Nephron progenitor cell (in vitro differentiated cells): ENCODE results near the gene TPP1.
A peak's percentile ranks its signal among the peaks of the same experiment; 100 is the strongest.

ENCODE experiments used
- DNase-seq: peaks from one replicate; pipeline ENCODE4 v3.0.0; 2021
- H3K27ac Mint-ChIP-seq: 2 replicates; pipeline ENCODE4 v1.8.0; 2021; ENCODE audit warnings: mild to moderate bottlenecking, moderate library complexity, mixed read lengths
- H3K27me3 Mint-ChIP-seq: 2 replicates; pipeline ENCODE4 v1.8.0; 2021; ENCODE audit warnings: mild to moderate bottlenecking, low read depth, mixed read lengths; ENCODE audit not compliant: poor library complexity
- H3K36me3 Mint-ChIP-seq: 2 replicates; pipeline ENCODE4 v1.8.0; 2021; ENCODE audit warnings: low read depth, mixed read lengths
- H3K4me1 Mint-ChIP-seq: 2 replicates; pipeline ENCODE4 v1.8.0; 2021; ENCODE audit warnings: mixed read lengths
- H3K4me3 Mint-ChIP-seq: 2 replicates; pipeline ENCODE4 v1.8.0; 2021; ENCODE audit warnings: mild to moderate bottlenecking, moderate library complexity, mixed read lengths
- H3K9me3 Mint-ChIP-seq: 2 replicates; pipeline ENCODE4 v1.8.0; 2021; ENCODE audit warnings: mild to moderate bottlenecking, moderate library complexity, mixed read lengths
- TF ChIP-seq, protein P1 (sequence below): fragments of 200-600 bp; sonication (generic); IDR thresholded peaks from 2 replicates; pipeline ENCODE4 v1.5.0; 2021; ENCODE audit warnings: antibody characterized with exemption

TPP1 gene

DNA sequence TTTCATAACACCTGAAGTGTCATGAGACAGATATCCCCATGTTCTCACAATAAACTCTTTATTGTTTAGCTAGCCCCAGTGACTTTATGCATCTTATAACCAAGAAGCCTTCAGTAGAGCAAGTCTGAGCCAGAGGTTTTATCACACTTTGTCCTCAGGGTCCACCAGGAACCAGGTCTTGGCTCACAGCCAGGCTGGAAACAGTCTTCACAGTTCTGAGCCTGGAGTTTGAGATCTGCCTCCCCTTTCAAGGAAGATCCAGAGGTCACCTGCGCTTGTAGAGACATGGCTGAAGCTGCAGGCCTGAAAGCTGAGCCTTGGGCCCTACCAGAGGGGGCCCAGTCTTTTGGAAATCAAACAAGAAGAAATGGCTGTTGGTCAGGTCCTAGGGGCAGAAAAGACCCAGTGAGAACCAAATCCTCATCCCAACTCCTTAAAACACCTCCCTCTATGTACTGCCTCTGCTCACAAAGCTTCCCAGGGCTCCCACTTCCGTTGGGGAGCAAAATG lies 19.3 kb downstream of the TPP1 start:
- Mint-ChIP-seq H3K36me3 (peaks cover 35% of the 10 kb centered on the region), H3K4me3 (no peak overlapping the region), H3K27ac (no peak overlapping the region), H3K9me3 (no peaks in the 10 kb centered on the region), H3K27me3 (peaks cover 2% of the 10 kb centered on the region), H3K4me1 (peaks cover 12% of the 10 kb centered on the region)
- TF ChIP-seq, protein P1, sequence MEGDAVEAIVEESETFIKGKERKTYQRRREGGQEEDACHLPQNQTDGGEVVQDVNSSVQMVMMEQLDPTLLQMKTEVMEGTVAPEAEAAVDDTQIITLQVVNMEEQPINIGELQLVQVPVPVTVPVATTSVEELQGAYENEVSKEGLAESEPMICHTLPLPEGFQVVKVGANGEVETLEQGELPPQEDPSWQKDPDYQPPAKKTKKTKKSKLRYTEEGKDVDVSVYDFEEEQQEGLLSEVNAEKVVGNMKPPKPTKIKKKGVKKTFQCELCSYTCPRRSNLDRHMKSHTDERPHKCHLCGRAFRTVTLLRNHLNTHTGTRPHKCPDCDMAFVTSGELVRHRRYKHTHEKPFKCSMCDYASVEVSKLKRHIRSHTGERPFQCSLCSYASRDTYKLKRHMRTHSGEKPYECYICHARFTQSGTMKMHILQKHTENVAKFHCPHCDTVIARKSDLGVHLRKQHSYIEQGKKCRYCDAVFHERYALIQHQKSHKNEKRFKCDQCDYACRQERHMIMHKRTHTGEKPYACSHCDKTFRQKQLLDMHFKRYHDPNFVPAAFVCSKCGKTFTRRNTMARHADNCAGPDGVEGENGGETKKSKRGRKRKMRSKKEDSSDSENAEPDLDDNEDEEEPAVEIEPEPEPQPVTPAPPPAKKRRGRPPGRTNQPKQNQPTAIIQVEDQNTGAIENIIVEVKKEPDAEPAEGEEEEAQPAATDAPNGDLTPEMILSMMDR, result no peak
- no peak for DNase-seq

DNA sequence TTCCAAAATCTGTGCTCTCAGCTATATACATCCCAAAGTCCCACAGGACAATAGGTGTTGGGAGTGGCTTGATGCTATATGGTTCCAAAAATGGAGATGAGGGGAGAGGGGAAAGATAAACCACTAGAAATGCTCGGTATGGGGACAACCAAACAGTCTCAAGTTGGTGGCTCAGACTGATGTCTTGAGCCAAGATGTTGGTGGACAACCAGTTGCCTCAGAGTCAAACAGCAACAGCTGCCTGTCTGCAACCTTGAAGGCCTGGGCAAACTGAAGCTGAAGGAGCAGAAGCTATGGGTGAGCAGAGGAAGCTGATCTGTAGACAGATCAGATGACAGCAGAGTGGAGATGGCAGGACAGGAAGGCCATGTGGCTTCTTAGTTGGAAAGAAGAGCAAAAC lies 19.8 kb downstream of the TPP1 start:
- no peak overlapping the region for H3K4me3 Mint-ChIP-seq
- no peaks in the 10 kb centered on the region for H3K9me3 Mint-ChIP-seq
- TF ChIP-seq, protein P1, result no peak
- DNase-seq, result no peak
- H3K4me1 Mint-ChIP-seq, result peaks cover 12% of the 10 kb centered on the region
- no peak overlapping the region for H3K27ac Mint-ChIP-seq
- peaks cover 36% of the 10 kb centered on the region for H3K36me3 Mint-ChIP-seq
- H3K27me3 Mint-ChIP-seq, result peaks cover 5% of the 10 kb centered on the region

DNA sequence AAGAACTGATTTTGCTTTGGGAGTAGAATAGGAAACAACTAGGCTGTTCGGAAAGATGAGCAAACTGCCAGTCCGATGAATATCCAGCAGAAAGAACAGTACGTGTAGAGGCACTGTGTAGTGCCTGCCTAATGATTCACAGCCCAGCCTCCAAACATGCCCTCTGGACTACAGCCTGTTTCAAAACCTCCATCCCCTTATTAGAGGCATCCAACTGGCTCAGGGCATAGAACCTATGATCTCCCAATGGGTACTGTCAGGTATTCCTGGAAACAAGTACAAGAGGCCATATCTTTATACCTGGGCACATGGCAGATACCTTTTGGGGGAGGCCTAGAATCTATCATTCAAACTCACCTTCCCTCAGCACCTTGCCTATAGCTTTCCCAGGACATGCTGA lies 20.7 kb downstream of the TPP1 start:
- no peak for DNase-seq
- H3K9me3 Mint-ChIP-seq, result no peaks in the 10 kb centered on the region
- no peak overlapping the region for H3K4me3 Mint-ChIP-seq
- peaks cover 12% of the 10 kb centered on the region for H3K4me1 Mint-ChIP-seq
- TF ChIP-seq, protein P1, result no peak
- peaks cover 41% of the 10 kb centered on the region for H3K36me3 Mint-ChIP-seq
- H3K27me3 Mint-ChIP-seq, result peaks cover 6% of the 10 kb centered on the region
- H3K27ac Mint-ChIP-seq, result no peak overlapping the region

DNA sequence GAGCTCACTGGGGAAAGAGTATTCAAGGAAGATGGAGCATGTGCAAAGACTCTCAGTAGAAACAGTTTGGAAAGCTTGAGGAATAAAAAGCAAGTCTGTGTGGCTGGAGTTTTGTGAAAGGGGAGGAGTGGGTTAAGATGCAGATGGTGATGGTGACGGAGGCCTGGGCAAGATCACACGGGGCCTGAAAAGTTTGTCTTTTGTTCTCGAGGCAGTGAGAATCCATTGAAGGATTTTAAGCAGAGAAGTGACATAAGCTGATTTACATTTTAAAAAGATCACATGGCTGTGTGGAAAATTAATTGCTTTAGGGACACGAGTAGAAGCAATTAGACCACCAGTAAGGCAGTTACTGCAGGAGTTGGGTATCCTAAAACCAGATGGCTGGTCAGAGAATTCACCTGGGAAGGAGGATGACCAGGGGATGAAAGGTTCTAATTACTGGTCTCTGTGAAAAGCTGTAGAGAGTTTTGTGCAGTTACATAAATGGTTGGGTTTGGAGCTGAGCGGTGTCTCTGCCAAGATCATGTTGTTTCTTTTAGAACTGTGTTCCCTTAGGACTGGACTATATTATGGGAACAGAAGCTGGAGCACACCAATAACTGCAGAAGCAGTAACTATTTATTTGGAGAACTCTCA lies 22.9 kb downstream of the TPP1 start:
- Mint-ChIP-seq H3K27me3 (peaks cover 3% of the 10 kb centered on the region), H3K9me3 (no peaks in the 10 kb centered on the region), H3K27ac (peak overlapping the region; percentile 9), H3K36me3 (peaks cover 46% of the 10 kb centered on the region), H3K4me3 (no peak overlapping the region), H3K4me1 (peaks cover 12% of the 10 kb centered on the region)
- TF ChIP-seq, protein P1, result no peak
- no peak for DNase-seq

DNA sequence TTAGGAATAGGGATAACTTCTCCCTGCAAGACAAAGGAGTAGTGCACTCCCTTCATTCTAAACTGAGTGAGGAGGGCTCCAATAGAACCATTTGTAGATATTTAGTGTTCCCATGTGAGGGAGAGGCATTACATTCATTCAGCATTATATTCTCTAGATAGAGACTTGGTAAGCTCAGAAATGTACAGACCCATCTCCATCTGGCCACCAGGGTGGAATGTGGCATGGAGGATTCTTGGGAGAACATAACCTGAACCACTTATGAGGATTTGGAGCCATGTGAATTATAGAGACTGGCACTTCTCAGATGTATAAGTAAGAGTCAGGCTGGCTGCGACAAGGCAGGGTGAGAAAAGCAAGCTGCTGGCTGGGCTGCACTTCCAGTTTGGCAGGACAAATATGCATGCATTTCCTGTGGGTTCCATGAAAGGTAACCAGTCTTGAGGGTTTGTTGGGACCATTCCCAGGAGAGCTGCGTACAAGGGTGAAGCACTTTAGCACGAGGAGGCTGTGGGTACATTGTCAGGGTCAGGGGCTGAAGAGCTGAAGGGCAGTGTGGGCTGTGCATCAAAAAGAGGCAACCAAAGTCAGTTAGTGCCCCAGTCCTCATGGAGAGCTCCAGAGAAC lies 25.0 kb downstream of the TPP1 start:
- Mint-ChIP-seq H3K36me3 (peaks cover 50% of the 10 kb centered on the region), H3K4me1 (peaks cover 12% of the 10 kb centered on the region), H3K27ac (peak overlapping the region; percentile 5), H3K9me3 (no peaks in the 10 kb centered on the region), H3K4me3 (no peak overlapping the region), H3K27me3 (peaks cover 3% of the 10 kb centered on the region)
- no peak for DNase-seq
- TF ChIP-seq, protein P1, result no peak

DNA sequence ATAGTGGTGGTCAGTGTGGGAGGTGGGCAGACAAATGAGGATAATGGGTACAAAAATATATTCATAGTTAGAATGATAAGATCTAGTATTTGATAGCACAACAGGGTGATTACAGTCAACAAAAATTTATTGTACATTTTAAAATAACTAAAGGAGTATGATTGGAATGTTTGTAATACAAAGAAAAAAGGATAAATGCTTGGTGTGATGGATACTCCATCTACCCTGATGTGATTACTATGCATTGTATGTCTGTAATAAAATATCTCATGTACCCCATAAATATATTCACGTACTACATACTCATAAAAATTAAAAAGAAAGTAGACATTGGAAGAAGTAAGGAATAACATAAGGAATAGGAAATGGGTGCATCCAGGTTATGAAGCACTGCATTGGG lies 31.2 kb downstream of the TPP1 start:
- no peak overlapping the region for H3K27ac Mint-ChIP-seq
- H3K4me3 Mint-ChIP-seq, result no peak overlapping the region
- no peaks in the 10 kb centered on the region for H3K4me1 Mint-ChIP-seq
- H3K9me3 Mint-ChIP-seq, result peaks cover 22% of the 10 kb centered on the region
- DNase-seq, result no peak
- TF ChIP-seq, protein P1, result no peak
- peaks cover 64% of the 10 kb centered on the region for H3K36me3 Mint-ChIP-seq
- H3K27me3 Mint-ChIP-seq, result no peaks in the 10 kb centered on the region
